Karpas-422 (cell line): ENCODE results near the gene CD4. TPM values are rescaled to one million over a fixed set of nuclear protein-coding genes. Genes with fewer than 3 reads are reported as not detected.

Experiments used
- DNase-seq: peaks from one replicate; pipeline ENCODE4 v3.0.0-alpha.2; 2015
- H2AFZ ChIP-seq: fragments of 200-600 bp; sonication (generic); 2 replicates; pipeline ENCODE4 v1.6.1; 2014; ENCODE audit warnings: antibody characterized with exemption, low read length, mixed read lengths
- H3K27ac ChIP-seq: fragments of 200-600 bp; sonication (generic); 2 replicates; pipeline ENCODE4 v1.5.1; 2014; ENCODE audit warnings: mild to moderate bottlenecking, low read length, moderate library complexity
- H3K27me3 ChIP-seq: fragments of 200-600 bp; sonication (generic); 2 replicates; pipeline ENCODE4 v1.6.1; 2014; ENCODE audit warnings: low read length, mixed read lengths
- H3K36me3 ChIP-seq: fragments of 200-600 bp; sonication (generic); 2 replicates; pipeline ENCODE4 v1.6.1; 2014; ENCODE audit warnings: low read length, mixed read lengths; ENCODE audit not compliant: insufficient read depth
- H3K4me1 ChIP-seq: fragments of 200-600 bp; sonication (generic); 2 replicates; pipeline ENCODE4 v1.6.1; 2014; ENCODE audit warnings: mild to moderate bottlenecking, low read length, mixed read lengths
- H3K4me2 ChIP-seq: fragments of 200-600 bp; sonication (generic); 2 replicates; pipeline ENCODE4 v1.6.1; 2014; ENCODE audit warnings: low read length, low read depth, mild to moderate bottlenecking; ENCODE audit not compliant: poor library complexity, severe bottlenecking
- H3K4me3 ChIP-seq: fragments of 200-600 bp; sonication (generic); 2 replicates; pipeline ENCODE4 v1.5.1; 2014; ENCODE audit warnings: mild to moderate bottlenecking, antibody characterized with exemption, low read length, mixed read lengths
- H3K79me2 ChIP-seq: fragments of 200-600 bp; sonication (generic); 2 replicates; pipeline ENCODE4 v1.6.1; 2014; ENCODE audit warnings: mild to moderate bottlenecking, low read length, mixed read lengths
- H3K9ac ChIP-seq: fragments of 200-600 bp; sonication (generic); 2 replicates; pipeline ENCODE4 v1.6.0; 2014; ENCODE audit warnings: low read length
- H3K9me2 ChIP-seq: fragments of 200-600 bp; sonication (generic), shearing (Covaris generic); replicated peaks from 2 replicates; pipeline ENCODE4 v1.6.0; 2014; ENCODE audit warnings: mild to moderate bottlenecking, low read length, moderate library complexity; ENCODE audit not compliant: insufficient read depth
- H3K9me3 ChIP-seq: fragments of 300-700, 200-600 bp; sonication (generic); 2 replicates; pipeline ENCODE4 v1.6.1; 2014; ENCODE audit warnings: low read length, mixed read lengths
- H4K20me1 ChIP-seq: fragments of 200-600 bp; sonication (generic); 2 replicates; pipeline ENCODE4 v1.6.1; 2014; ENCODE audit warnings: mild to moderate bottlenecking, antibody characterized with exemption, low read length, low read depth; ENCODE audit not compliant: insufficient read depth
- total RNA-seq: library from RNA; depleted of rRNA; stranded (reverse); fragments of >200 nt; shearing (Covaris generic); gene quantifications from 2 replicates; pipeline ENCODE4 v1.2.3, GENCODE V29; 2014; ENCODE audit warnings: low replicate concordance

CD4 gene
- total RNA-seq, 1 experiment from 2014 or later: not detected

DNA sequence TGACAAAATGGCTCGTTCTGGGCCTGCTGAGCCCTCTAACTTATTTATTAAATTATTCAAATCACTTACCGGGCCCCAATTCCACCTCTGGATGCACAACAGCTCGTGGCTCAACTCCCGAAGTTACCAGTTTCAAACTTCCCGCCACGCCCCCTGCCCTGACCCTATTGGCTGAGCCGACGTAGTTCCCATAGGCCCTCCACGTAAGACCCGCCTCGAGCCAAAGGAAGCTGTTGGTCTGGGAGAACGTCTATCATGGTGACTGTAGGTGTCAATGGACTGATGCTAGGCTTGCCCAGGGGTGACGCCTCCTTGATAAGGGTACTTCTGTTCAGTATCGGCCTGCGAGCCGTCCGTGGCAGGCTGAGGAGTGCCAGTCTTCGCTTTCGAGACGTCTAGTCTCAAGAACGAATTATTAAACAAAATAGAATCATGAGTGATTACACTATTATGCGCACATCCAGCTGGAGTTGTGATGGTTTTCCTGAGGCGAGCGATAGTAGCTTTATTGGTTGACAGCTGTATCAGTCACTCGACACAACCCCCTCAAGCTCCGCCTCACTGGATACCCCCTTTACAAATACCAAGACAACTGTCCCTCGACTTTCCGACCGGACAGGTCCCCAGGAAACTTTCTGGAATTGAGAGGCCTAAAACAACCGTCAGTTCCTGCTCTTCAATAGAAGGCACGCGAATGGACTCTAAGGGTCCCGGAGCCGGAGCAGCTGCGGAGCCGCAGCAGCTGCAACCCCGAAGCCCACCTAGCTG, 62.0 kb downstream of the CD4 start, which contains the start of gene CDCA3:
TSS of gene CDCA3 (minus strand) at position 134 of the 768 bp plus-strand sequence. CDS start 334 bp downstream, outside the sequence.
- Histone ChIP-seq H3K9ac (peak within 1 kb of the TSS; percentile 88), H3K4me1 (peaks cover 51% of the 10 kb centered on the region), H3K36me3 (peaks cover 15% of the 10 kb centered on the region), H2AFZ (peak within 1 kb of the TSS; percentile 6; the same call in 1 of the 2 replicates), H3K79me2 (peaks cover 52% of the 10 kb centered on the region), H3K27ac (peak within 1 kb of the TSS; percentile 86), H3K9me2 (no peaks in the 10 kb centered on the region), H3K4me3 (peak within 1 kb of the TSS; percentile 88), H3K27me3 (no peaks in the 10 kb centered on the region), H3K9me3 (no peaks in the 10 kb centered on the region), H4K20me1 (peaks cover 6% of the 10 kb centered on the region; the same call in 1 of the 2 replicates), H3K4me2 (peak within 1 kb of the TSS; percentile 89)
- DNase-seq: peak; percentile 99

DNA sequence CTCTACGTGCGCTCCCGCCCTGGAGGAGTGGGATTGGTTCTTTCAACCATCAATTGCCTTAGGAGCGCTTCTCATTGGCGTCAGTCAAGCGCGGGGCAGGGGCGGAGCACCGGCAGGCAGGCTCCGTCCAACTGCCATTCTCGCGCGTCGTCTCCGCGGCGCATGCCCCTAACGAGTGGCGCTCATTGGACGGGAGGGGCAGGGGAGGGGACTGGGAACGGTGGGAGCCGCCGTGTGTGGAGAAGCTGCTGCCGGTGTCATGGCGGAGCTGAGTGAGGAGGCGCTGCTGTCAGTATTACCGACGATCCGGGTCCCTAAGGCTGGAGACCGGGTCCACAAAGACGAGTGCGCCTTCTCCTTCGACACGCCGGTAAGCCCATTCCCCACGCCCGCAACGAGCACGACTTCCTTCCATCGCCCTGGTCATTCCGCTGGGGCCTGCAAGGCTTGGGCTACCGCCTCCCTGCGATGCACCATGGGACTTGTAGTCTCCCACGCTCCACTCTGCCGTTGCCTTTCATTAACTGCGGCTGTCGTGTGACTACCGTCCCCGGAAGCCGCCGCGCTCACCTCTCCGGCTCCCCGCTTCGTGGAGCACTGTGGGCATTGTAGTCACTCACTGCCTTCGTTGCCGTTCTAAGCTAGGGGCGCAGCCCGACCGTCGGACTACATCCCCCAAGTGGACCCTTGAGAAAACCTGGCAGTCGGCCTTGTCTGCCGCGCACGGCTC, 62.8 kb downstream of the CD4 start, which contains the start of gene USP5:
TSS of gene USP5 (plus strand) at position 230 of the 730 bp plus-strand sequence. CDS start at position 260, 30 bp downstream.
- H3K9ac ChIP-seq: peak within 1 kb of the TSS; percentile 88
- peak within 1 kb of the TSS; percentile 6; the same call in 1 of the 2 replicates for H2AFZ ChIP-seq
- H3K27me3 ChIP-seq: no peaks in the 10 kb centered on the region
- peak; percentile 99 for DNase-seq
- H3K4me2 ChIP-seq: peak within 1 kb of the TSS; percentile 89
- peak within 1 kb of the TSS; percentile 86 for H3K27ac ChIP-seq
- H3K36me3 ChIP-seq: peaks cover 15% of the 10 kb centered on the region
- no peaks in the 10 kb centered on the region for H3K9me2 ChIP-seq
- H3K79me2 ChIP-seq: peaks cover 52% of the 10 kb centered on the region
- peaks cover 6% of the 10 kb centered on the region; the same call in 1 of the 2 replicates for H4K20me1 ChIP-seq
- H3K4me3 ChIP-seq: peak within 1 kb of the TSS; percentile 90
- no peaks in the 10 kb centered on the region for H3K9me3 ChIP-seq
- peaks cover 46% of the 10 kb centered on the region for H3K4me1 ChIP-seq

DNA sequence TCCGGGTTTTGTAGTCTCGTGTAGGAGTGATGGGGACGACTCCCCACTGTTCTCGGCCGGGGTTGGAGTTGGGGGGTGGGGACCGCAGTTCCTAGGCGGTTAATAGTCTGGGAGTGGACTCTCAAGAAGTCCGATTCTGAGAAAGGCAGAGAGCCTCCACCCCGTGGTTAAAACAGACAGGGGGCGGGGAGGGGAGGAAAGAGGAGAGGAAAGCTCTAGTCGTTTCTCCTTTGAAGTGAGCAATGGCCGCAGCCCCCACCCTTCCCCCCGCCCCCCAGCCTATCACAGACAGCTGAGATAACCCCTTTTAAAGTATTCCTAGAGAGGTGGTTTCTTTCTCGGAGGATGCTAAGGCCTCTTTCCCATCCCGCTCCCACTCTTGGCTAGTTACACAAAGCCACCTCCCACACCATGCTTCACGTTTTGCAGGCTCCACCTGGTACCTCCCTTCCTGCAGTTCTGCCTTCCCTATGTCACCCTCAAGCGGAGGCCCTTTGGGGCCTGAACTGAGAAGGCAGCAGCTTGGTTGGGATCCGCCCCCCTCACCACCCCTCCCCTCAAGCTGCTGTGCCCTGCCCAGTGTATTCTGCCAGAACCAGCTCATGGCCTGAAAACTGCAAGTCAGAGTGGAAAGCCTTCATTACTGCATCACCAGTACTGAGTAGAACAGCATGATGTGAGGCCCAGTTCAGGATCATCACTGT, 63.5 kb downstream of the CD4 start:
- peak overlapping the region; percentile 76 for H3K9ac ChIP-seq
- no peaks in the 10 kb centered on the region for H3K9me3 ChIP-seq
- peaks cover 6% of the 10 kb centered on the region; the same call in 1 of the 2 replicates for H4K20me1 ChIP-seq
- H3K79me2 ChIP-seq: peaks cover 52% of the 10 kb centered on the region
- H3K36me3 ChIP-seq: peaks cover 20% of the 10 kb centered on the region
- peak overlapping the region; percentile 90 for H3K4me3 ChIP-seq
- H2AFZ ChIP-seq: no peak overlapping the region
- peak; percentile 80 for DNase-seq
- H3K9me2 ChIP-seq: no peaks in the 10 kb centered on the region
- no peaks in the 10 kb centered on the region for H3K27me3 ChIP-seq
- peaks cover 40% of the 10 kb centered on the region for H3K4me1 ChIP-seq
- H3K27ac ChIP-seq: peak overlapping the region; percentile 58
- H3K4me2 ChIP-seq: peak overlapping the region; percentile 82

DNA sequence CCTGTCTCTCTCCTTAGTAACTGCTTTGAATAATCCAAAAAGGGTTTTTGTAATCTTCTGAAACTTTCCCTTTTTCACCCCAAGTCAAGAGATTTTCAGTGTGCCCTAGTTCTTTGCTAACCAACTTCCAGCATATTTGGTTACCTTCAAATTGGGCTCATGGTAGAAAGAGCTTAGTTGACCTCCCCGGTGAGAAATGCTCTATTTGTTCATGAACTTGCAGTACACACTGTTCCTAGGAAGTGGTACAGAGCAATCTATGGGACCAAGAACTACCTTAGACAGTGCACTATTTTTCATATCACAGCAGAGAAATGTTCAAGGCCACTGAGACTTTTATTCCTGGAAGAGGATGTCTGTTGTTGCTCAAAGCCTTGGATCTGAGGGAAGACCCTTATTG, 64.3 kb downstream of the CD4 start:
- peak overlapping the region; percentile 90 for H3K4me3 ChIP-seq
- peaks cover 20% of the 10 kb centered on the region for H3K36me3 ChIP-seq
- peak overlapping the region; percentile 76 for H3K9ac ChIP-seq
- H3K27me3 ChIP-seq: no peaks in the 10 kb centered on the region
- no peak for DNase-seq
- H2AFZ ChIP-seq: no peak overlapping the region
- no peaks in the 10 kb centered on the region for H3K9me3 ChIP-seq
- peak overlapping the region; percentile 82 for H3K4me2 ChIP-seq
- H3K9me2 ChIP-seq: no peaks in the 10 kb centered on the region
- peak overlapping the region; percentile 58 for H3K27ac ChIP-seq
- H3K4me1 ChIP-seq: peaks cover 37% of the 10 kb centered on the region
- H4K20me1 ChIP-seq: peaks cover 6% of the 10 kb centered on the region; the same call in 1 of the 2 replicates
- H3K79me2 ChIP-seq: peaks cover 49% of the 10 kb centered on the region

DNA sequence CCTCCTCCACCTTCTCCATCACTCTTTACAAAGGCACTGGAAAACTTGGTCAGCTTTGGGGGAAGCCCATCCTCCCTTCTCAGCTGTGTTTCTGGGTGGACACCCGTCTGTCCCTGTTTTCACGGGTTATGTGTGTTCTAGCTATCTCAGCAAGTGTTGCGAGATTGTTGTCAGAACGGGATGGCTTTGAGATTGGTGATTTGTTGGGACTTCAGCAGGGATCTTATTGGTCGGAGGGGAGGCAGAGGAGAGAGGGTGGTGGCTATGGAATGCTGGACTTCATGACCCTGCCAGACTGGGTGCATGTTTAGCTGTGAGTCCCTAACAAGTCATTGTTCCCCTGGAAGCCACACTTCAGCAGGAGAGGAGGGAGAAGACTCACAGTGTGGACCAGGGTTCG, 64.7 kb downstream of the CD4 start:
- H3K9me2 ChIP-seq: no peaks in the 10 kb centered on the region

DNA sequence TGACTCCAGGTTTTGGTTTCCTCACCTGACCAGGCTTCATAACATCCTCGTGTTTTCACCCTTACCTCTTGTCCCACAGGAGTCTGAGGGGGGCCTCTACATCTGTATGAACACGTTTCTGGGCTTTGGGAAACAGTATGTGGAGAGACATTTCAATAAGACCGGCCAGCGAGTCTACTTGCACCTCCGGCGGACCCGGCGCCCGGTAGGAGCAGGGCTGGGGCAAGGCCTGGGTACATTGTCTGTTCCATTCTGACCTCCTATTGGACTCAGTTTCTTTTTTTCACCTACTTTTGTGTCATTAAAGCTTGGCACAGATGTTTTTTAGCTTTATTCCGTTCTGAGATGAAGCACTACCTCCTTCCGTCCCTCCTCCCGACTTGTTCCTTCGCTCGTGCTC, 66.0 kb downstream of the CD4 start:
- Histone ChIP-seq H3K9ac (no peak overlapping the region), H3K9me2 (no peaks in the 10 kb centered on the region), H3K9me3 (no peaks in the 10 kb centered on the region), H2AFZ (no peak overlapping the region), H3K4me3 (no peak overlapping the region), H3K79me2 (peaks cover 33% of the 10 kb centered on the region), H3K36me3 (peaks cover 13% of the 10 kb centered on the region), H3K4me2 (no peak overlapping the region), H4K20me1 (peaks cover 6% of the 10 kb centered on the region; the same call in 1 of the 2 replicates), H3K4me1 (peaks cover 20% of the 10 kb centered on the region), H3K27ac (no peak overlapping the region), H3K27me3 (no peaks in the 10 kb centered on the region)
- DNase-seq: no peak

More for the DNA sequence above, 64.7 kb downstream of the CD4 start:
- Histone ChIP-seq H3K9ac (peak overlapping the region; percentile 76), H2AFZ (no peak overlapping the region), H4K20me1 (peaks cover 6% of the 10 kb centered on the region; the same call in 1 of the 2 replicates), H3K4me2 (peak overlapping the region; percentile 82), H3K36me3 (peaks cover 19% of the 10 kb centered on the region), H3K4me1 (peaks cover 33% of the 10 kb centered on the region), H3K27ac (peak overlapping the region; percentile 58; the same call in 1 of the 2 replicates), H3K79me2 (peaks cover 46% of the 10 kb centered on the region), H3K4me3 (peak overlapping the region; percentile 90; the same call in 1 of the 2 replicates), H3K27me3 (no peaks in the 10 kb centered on the region), H3K9me3 (no peaks in the 10 kb centered on the region)
- DNase-seq: no peak

DNA sequence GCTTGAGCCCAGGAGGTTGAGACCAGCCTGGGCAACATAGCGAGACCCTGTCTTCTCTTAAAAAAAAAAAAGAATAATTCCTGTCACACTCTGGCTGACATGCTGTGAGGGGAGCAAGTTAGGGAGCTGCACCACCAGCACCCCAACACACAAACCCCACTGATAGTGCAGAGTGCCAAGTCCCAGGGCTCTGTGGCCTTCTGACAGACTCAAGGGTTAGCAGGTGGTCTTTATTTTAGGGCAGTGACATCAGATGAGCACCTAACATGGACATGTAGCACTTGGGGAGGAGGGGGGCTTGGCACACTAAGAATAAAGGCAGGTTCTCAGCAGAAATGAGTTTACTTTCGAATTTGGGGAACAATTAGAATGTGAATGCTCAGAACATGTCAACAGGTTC, 69.5 kb downstream of the CD4 start:
- H3K9ac ChIP-seq: no peak overlapping the region
- peaks cover 3% of the 10 kb centered on the region; the same call in 1 of the 2 replicates for H4K20me1 ChIP-seq
- no peaks in the 10 kb centered on the region for H3K9me3 ChIP-seq
- DNase-seq: no peak
- H3K27ac ChIP-seq: no peak overlapping the region
- peaks cover 15% of the 10 kb centered on the region for H3K79me2 ChIP-seq
- H3K27me3 ChIP-seq: no peaks in the 10 kb centered on the region
- no peaks in the 10 kb centered on the region for H3K9me2 ChIP-seq
- peaks cover 23% of the 10 kb centered on the region; the same call in 1 of the 2 replicates for H3K36me3 ChIP-seq
- H3K4me3 ChIP-seq: no peak overlapping the region
- no peak overlapping the region for H2AFZ ChIP-seq
- H3K4me1 ChIP-seq: peaks cover 4% of the 10 kb centered on the region
- no peak overlapping the region for H3K4me2 ChIP-seq
